Stimulated activated naive CD8-positive, alpha-beta T cell treated with anti-CD3 and anti-CD28 coated beads, Interleukin-15, Interleukin-2, amounts not matched to agents 100 ng/mL and 50 ng/mL, for 24 hours (primary cell): ENCODE results near the gene DAB2.

Experiments
- H3K27ac Mint-ChIP-seq: one replicate; pipeline ENCODE4 v1.8.0; 2021; ENCODE audit warnings: mild to moderate bottlenecking, mixed read lengths
- H3K27me3 Mint-ChIP-seq: one replicate; pipeline ENCODE4 v1.8.0; 2021; ENCODE audit warnings: mixed read lengths
- H3K36me3 Mint-ChIP-seq: one replicate; pipeline ENCODE4 v1.8.0; 2021; ENCODE audit warnings: low read depth, mixed read lengths
- H3K4me1 Mint-ChIP-seq: one replicate; pipeline ENCODE4 v1.8.0; 2021; ENCODE audit warnings: low read depth, mixed read lengths
- H3K4me3 Mint-ChIP-seq: one replicate; pipeline ENCODE4 v1.8.0; 2021; ENCODE audit warnings: mild to moderate bottlenecking, mixed read lengths
- H3K9me3 Mint-ChIP-seq: one replicate; pipeline ENCODE4 v1.8.0; 2021; ENCODE audit warnings: mixed read lengths

The DAB2 gene

DNA sequence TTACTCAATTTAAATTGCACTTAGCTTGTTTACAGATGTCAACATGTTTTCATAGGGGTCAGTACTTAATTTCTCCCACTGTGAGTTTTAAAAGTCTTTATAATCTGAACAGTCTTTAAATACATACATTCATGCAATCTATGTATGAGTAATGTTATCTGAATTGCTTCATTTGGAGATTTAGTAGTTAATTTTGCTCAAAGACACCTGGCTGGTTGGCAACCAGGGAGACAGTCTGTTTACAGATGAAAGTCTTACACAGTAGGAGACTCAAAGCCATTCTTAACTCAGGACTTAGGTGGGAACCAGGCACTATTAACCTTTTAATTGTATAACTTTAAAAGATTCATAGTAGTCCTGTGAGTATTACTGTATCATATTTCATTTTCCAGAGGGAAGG, 29.3 kb downstream of the DAB2 start:
- Mint-ChIP-seq H3K27me3 (no peaks in the 10 kb centered on the region), H3K9me3 (no peaks in the 10 kb centered on the region), H3K4me1 (peaks cover 11% of the 10 kb centered on the region), H3K36me3 (no peaks in the 10 kb centered on the region), H3K27ac (no peak overlapping the region), H3K4me3 (no peak overlapping the region)

DNA sequence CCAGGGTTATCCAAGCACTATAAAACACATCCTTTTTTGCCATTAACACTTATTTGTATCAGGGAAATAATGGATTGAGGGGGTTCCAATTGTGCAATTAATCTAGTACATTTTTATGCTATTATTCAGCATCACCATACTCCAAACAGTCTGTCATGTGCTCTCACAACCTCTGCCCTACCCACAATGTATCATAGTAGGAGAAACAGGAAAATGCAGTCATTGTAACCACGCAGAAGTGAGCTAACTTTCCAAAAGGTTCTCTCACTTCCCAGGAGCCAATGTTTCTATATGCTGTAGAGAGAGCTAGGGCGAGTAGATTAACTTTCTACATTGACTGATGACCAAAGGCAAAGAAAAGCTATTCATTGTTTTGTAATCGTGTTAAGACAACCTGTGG, 29.8 kb downstream of the DAB2 start:
- Mint-ChIP-seq H3K4me3 (no peak overlapping the region), H3K36me3 (no peaks in the 10 kb centered on the region), H3K27me3 (no peaks in the 10 kb centered on the region), H3K27ac (no peak overlapping the region), H3K4me1 (peaks cover 11% of the 10 kb centered on the region), H3K9me3 (no peaks in the 10 kb centered on the region)

GRCh38 chr5:39390945-39391344, 33.8 kb downstream of the DAB2 start:
- Mint-ChIP-seq H3K36me3 (no peaks in the 10 kb centered on the region), H3K27ac (no peak overlapping the region), H3K27me3 (no peaks in the 10 kb centered on the region), H3K9me3 (no peaks in the 10 kb centered on the region), H3K4me3 (no peak overlapping the region), H3K4me1 (no peaks in the 10 kb centered on the region)

DNA sequence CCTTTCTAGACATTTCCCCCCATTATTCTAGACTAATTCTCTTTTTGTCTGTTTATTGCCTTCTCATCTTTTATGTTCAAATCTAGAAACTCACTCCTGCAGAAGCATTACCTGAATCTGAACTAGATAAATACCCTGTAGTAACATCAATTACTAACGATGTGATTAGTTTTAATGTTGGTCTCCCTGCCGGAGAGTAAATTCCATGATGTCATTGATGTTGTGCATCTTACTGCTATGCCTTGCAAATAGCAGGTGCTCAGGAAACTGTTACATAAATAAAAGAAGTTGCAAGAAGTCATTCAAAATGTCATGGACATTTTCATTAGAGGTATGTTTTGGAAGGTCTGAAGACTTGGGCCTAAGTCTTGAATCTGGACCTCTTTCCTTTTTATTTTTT, 37.5 kb downstream of the DAB2 start:
- H3K9me3 Mint-ChIP-seq: no peaks in the 10 kb centered on the region
- H3K4me3 Mint-ChIP-seq: no peak overlapping the region
- no peaks in the 10 kb centered on the region for H3K27me3 Mint-ChIP-seq
- H3K4me1 Mint-ChIP-seq: no peaks in the 10 kb centered on the region
- H3K27ac Mint-ChIP-seq: no peak overlapping the region
- no peaks in the 10 kb centered on the region for H3K36me3 Mint-ChIP-seq

- no peaks in the 10 kb centered on the region for H3K36me3 Mint-ChIP-seq
- H3K4me1 Mint-ChIP-seq: no peaks in the 10 kb centered on the region
- H3K9me3 Mint-ChIP-seq: no peaks in the 10 kb centered on the region
- no peak overlapping the region for H3K27ac Mint-ChIP-seq
- no peaks in the 10 kb centered on the region for H3K27me3 Mint-ChIP-seq
- H3K4me3 Mint-ChIP-seq: no peak overlapping the region
These were observed 40.5 kb downstream of the DAB2 start for GRCh38 chr5:39384271-39384670.

DNA sequence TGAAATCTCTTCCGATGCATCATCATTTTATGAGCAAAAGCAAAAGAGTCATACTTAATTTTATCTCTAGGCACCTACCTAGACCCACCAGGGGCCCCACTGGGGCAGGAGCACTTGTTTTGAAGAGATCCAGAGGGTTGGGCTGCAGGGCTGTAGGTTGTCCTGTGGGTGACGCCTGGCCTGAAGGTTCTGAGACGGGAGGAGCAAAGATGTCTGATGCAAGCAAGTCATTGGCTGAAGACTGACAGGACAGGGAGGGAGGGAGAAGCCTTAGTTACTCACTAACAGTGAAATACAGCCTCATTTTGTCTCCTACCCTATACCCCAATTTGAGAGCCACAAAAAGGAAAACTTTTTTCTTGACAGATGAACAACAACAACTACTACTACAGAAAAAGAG, 43.4 kb downstream of the DAB2 start:
- no peaks in the 10 kb centered on the region for H3K27me3 Mint-ChIP-seq
- no peaks in the 10 kb centered on the region for H3K9me3 Mint-ChIP-seq
- H3K27ac Mint-ChIP-seq: no peak overlapping the region
- no peaks in the 10 kb centered on the region for H3K36me3 Mint-ChIP-seq
- H3K4me1 Mint-ChIP-seq: no peaks in the 10 kb centered on the region
- H3K4me3 Mint-ChIP-seq: no peak overlapping the region

- H3K9me3 Mint-ChIP-seq: no peaks in the 10 kb centered on the region
- H3K4me1 Mint-ChIP-seq: no peaks in the 10 kb centered on the region
- no peak overlapping the region for H3K27ac Mint-ChIP-seq
- H3K4me3 Mint-ChIP-seq: no peak overlapping the region
- H3K36me3 Mint-ChIP-seq: no peaks in the 10 kb centered on the region
- H3K27me3 Mint-ChIP-seq: peaks cover 2% of the 10 kb centered on the region
These were observed 45.1 kb downstream of the DAB2 start for GRCh38 chr5:39379693-39380092.

GRCh38 chr5:39377613-39378012, 47.2 kb downstream of the DAB2 start:
- H3K36me3 Mint-ChIP-seq: no peaks in the 10 kb centered on the region
- H3K4me3 Mint-ChIP-seq: no peak overlapping the region
- no peaks in the 10 kb centered on the region for H3K4me1 Mint-ChIP-seq
- no peaks in the 10 kb centered on the region for H3K9me3 Mint-ChIP-seq
- no peak overlapping the region for H3K27ac Mint-ChIP-seq
- peaks cover 2% of the 10 kb centered on the region for H3K27me3 Mint-ChIP-seq

- Mint-ChIP-seq H3K36me3 (no peaks in the 10 kb centered on the region), H3K4me3 (no peak overlapping the region), H3K4me1 (no peaks in the 10 kb centered on the region), H3K9me3 (no peaks in the 10 kb centered on the region), H3K27ac (no peak overlapping the region), H3K27me3 (peaks cover 2% of the 10 kb centered on the region)
These were observed 48.5 kb downstream of the DAB2 start for GRCh38 chr5:39376293-39376714.

- Mint-ChIP-seq H3K27me3 (peaks cover 2% of the 10 kb centered on the region), H3K4me3 (no peak overlapping the region), H3K27ac (no peak overlapping the region), H3K36me3 (no peaks in the 10 kb centered on the region), H3K4me1 (no peaks in the 10 kb centered on the region), H3K9me3 (no peaks in the 10 kb centered on the region)
These were observed 51.0 kb downstream of the DAB2 start for GRCh38 chr5:39373791-39374190.

- peaks cover 2% of the 10 kb centered on the region for H3K27me3 Mint-ChIP-seq
- no peaks in the 10 kb centered on the region for H3K4me1 Mint-ChIP-seq
- H3K27ac Mint-ChIP-seq: no peak overlapping the region
- no peaks in the 10 kb centered on the region for H3K36me3 Mint-ChIP-seq
- no peaks in the 10 kb centered on the region for H3K9me3 Mint-ChIP-seq
- H3K4me3 Mint-ChIP-seq: no peak overlapping the region
These were observed 53.5 kb downstream of the DAB2 start for GRCh38 chr5:39371367-39371635.

DNA sequence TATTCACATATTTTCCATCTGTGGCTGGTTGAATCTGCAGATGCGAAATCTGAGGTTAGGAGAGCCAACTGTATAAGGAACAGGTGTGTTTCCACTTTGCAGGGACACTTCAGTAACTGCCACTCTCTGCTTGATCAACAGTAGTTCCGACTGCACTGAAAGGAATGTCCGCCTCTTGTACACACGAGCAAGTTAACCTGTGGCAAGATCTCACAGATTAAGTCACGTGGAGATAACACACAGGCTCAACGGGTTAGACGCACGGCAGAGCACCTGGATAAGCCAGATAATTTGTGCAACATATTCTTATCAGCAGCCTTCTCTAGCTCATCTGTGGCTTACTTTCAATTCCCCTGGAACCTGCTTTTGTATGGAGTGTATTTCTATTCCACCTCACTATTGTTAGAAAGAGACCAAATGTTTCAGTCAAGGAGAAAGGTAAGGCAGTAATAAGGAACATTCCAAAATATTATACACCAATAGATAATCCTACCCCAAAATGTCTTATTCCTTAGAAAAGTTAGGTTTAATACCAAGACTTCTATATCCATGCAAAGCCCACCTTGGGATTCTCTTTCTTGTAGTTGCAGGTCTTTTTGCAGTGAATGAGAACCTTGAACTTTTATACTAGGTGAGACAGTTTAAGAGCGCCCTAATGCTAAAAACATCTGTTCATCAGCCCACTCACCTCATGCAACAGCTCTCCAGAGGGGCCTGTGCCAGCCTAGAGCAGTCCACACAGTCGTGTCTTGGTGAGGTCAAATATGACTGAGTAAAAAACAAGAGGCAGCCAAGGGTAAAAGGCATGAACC, 54.0 kb downstream of the DAB2 start:
- Mint-ChIP-seq H3K27ac (no peak overlapping the region), H3K4me1 (no peaks in the 10 kb centered on the region), H3K27me3 (peaks cover 2% of the 10 kb centered on the region), H3K36me3 (no peaks in the 10 kb centered on the region), H3K9me3 (no peaks in the 10 kb centered on the region), H3K4me3 (no peak overlapping the region)

- H3K27ac Mint-ChIP-seq: no peak overlapping the region
- no peak overlapping the region for H3K4me3 Mint-ChIP-seq
- H3K4me1 Mint-ChIP-seq: no peaks in the 10 kb centered on the region
- H3K9me3 Mint-ChIP-seq: no peaks in the 10 kb centered on the region
- H3K36me3 Mint-ChIP-seq: no peaks in the 10 kb centered on the region
- H3K27me3 Mint-ChIP-seq: no peaks in the 10 kb centered on the region
These were observed 55.5 kb downstream of the DAB2 start for GRCh38 chr5:39369123-39369815.

GRCh38 chr5:39368116-39368515, 56.7 kb downstream of the DAB2 start:
- Mint-ChIP-seq H3K9me3 (no peaks in the 10 kb centered on the region), H3K4me1 (no peaks in the 10 kb centered on the region), H3K27ac (no peak overlapping the region), H3K27me3 (no peaks in the 10 kb centered on the region), H3K36me3 (no peaks in the 10 kb centered on the region), H3K4me3 (no peak overlapping the region)

DNA sequence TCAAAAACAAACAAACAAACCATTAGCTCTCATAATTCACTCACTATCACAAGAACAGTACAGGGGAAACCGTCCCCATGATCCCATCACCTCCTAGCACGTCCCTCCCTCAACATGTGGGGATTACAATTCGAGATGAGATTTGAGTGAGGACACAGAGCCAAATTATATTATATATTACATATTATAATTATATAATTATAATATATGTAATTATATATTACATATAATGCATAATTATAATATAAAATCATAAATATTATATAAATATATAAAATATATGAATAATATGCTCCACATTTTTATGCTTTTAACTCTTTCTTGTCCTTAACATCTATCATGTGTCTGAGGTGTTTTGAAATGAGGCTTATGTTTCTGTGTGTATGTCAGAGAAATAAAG, 57.1 kb downstream of the DAB2 start:
- Mint-ChIP-seq H3K27me3 (no peaks in the 10 kb centered on the region), H3K4me1 (no peaks in the 10 kb centered on the region), H3K4me3 (no peak overlapping the region), H3K9me3 (no peaks in the 10 kb centered on the region), H3K27ac (no peak overlapping the region), H3K36me3 (no peaks in the 10 kb centered on the region)

DNA sequence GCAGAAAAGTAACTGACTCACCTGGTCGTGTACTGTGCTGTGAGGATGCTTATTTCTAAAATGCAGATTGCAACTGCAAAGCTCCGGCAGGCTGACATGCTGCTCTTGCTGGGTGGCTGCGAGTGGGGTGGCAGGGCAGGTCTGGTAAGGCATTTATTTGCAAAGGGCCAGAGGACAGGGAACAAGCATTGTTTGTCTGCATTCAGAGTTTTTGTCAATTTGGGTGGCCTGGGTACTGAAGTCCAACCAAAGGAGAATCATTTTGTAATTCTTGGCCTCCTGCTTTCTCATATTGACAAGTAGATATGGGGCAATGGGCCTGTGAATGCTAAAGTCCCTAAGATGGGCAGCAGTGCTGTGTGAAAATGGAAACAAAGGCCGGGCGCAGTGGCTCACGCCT, 60.4 kb downstream of the DAB2 start, which contains the start of gene C9:
Gene C9 (minus strand): TSS at position 129 of the 400 bp plus-strand sequence. CDS start 31 bp downstream, at position 98.
- Mint-ChIP-seq H3K4me1 (no peaks in the 10 kb centered on the region), H3K4me3 (no peak within 1 kb of the TSS), H3K27me3 (no peaks in the 10 kb centered on the region), H3K36me3 (no peaks in the 10 kb centered on the region), H3K27ac (no peak within 1 kb of the TSS), H3K9me3 (no peaks in the 10 kb centered on the region)
